CD14-positive monocyte (primary cell): ENCODE data around the gene CEP112. TPM values are rescaled to one million over a fixed set of nuclear protein-coding genes. Genes with fewer than 3 reads are reported as not detected.

Experiments used
- DNase-seq, 3 donors: peaks; one replicate each; pipeline ENCODE4 v3.0.0-alpha.2; 2011 to 2022
- H2AFZ ChIP-seq: 2 replicates; pipeline ENCODE4 v1.6.0; 2012; ENCODE audit warnings: mild to moderate bottlenecking, low read depth, low read length, inconsistent platforms; ENCODE audit not compliant: insufficient read depth, poor library complexity, severe bottlenecking
- H3K27ac ChIP-seq, 2 donors: 1 replicate in 1 of 2; 2 replicates in 1 of 2; pipeline ENCODE4 v1.5.1; 2012 to 2013; ENCODE audit warnings: low read length in 2 of 2, control low read depth in 1 of 2, inconsistent platforms in 1 of 2, low read depth in 1 of 2, mild to moderate bottlenecking in 1 of 2
- H3K27me3 ChIP-seq, 2 donors: one replicate each; pipeline versions ENCODE4 v1.6.0 to v1.6.1; 2011 to 2013; ENCODE audit warnings: low read length in 2 of 2; ENCODE audit not compliant: control insufficient read depth in 2 of 2, insufficient read depth in 2 of 2
- H3K36me3 ChIP-seq, 2 donors: replicated peaks in 1 of 2; 1 replicate in 1 of 2; 2 replicates in 1 of 2; pipeline versions ENCODE4 v1.5.1 to v1.6.1; 2012 to 2013; ENCODE audit warnings: low read length in 2 of 2, control low read depth in 1 of 2, inconsistent platforms in 1 of 2, mild to moderate bottlenecking in 1 of 2; ENCODE audit not compliant: insufficient read depth in 2 of 2, control insufficient read depth in 1 of 2
- H3K4me1 ChIP-seq, 2 donors: 1 replicate in 1 of 2; 2 replicates in 1 of 2; pipeline versions ENCODE4 v1.5.1 to v1.6.1; 2012 to 2013; ENCODE audit warnings: low read length in 2 of 2, control low read depth in 1 of 2, inconsistent platforms in 1 of 2, mild to moderate bottlenecking in 1 of 2, moderate library complexity in 1 of 2; ENCODE audit not compliant: insufficient read depth in 2 of 2, control insufficient read depth in 1 of 2
- H3K4me2 ChIP-seq: replicated peaks from 2 replicates; pipeline ENCODE3; 2012; ENCODE audit warnings: low read length, moderate library complexity, mild to moderate bottlenecking; ENCODE audit not compliant: poor library complexity, severe bottlenecking; ENCODE audit errors: extremely low read depth
- H3K4me3 ChIP-seq, 3 experiments: fragments of 200-600 bp in 1 of 3; sonication (generic) in 1 of 3; replicated peaks in 1 of 3; 1 replicate in 2 of 3; 2 replicates in 1 of 3; pipeline ENCODE4 v1.5.1; 2011 to 2013; ENCODE audit warnings: low read length in 3 of 3, mild to moderate bottlenecking in 3 of 3, control low read depth in 2 of 3, low read depth in 2 of 3, inconsistent platforms in 1 of 3, moderate library complexity in 1 of 3
- H3K79me2 ChIP-seq: 2 replicates; pipeline ENCODE4 v1.6.0; 2012; ENCODE audit warnings: mild to moderate bottlenecking, control low read depth, inconsistent platforms, low read length, moderate library complexity; ENCODE audit not compliant: insufficient read depth
- H3K9ac ChIP-seq: 2 replicates; pipeline ENCODE4 v1.6.0; 2017; ENCODE audit warnings: low read length, mild to moderate bottlenecking; ENCODE audit not compliant: insufficient read depth, poor library complexity, severe bottlenecking
- H3K9me3 ChIP-seq, 2 donors: replicated peaks in 1 of 2; 1 replicate in 1 of 2; 2 replicates in 1 of 2; pipeline versions ENCODE4 v1.5.1 to v1.6.1; 2012 to 2013; ENCODE audit warnings: low read length in 2 of 2, control low read depth in 1 of 2; ENCODE audit not compliant: control insufficient read depth in 1 of 2, insufficient read depth in 1 of 2
- H4K20me1 ChIP-seq: 2 replicates; pipeline ENCODE4 v1.6.0; 2012; ENCODE audit warnings: mild to moderate bottlenecking, low read length, control low read depth, moderate library complexity; ENCODE audit not compliant: insufficient read depth
- H3K27ac Mint-ChIP-seq, 7 donors: one replicate each; pipeline ENCODE4 v1.8.0; 2020; ENCODE audit warnings: mild to moderate bottlenecking in 7 of 7, mixed read lengths in 7 of 7, moderate library complexity in 6 of 7, inconsistent platforms in 2 of 7
- H3K27me3 Mint-ChIP-seq, 3 donors: one replicate each; pipeline ENCODE4 v1.8.0; 2021 to 2022; ENCODE audit warnings: low read depth in 3 of 3, mild to moderate bottlenecking in 3 of 3, mixed read lengths in 3 of 3, moderate library complexity in 3 of 3, inconsistent platforms in 1 of 3
- H3K36me3 Mint-ChIP-seq, 2 donors: one replicate each; pipeline ENCODE4 v1.8.0; 2020; ENCODE audit warnings: mixed read lengths in 2 of 2, inconsistent platforms in 1 of 2, mild to moderate bottlenecking in 1 of 2
- H3K4me1 Mint-ChIP-seq: one replicate; pipeline ENCODE4 v1.8.0; 2020; ENCODE audit warnings: mild to moderate bottlenecking, mixed read lengths
- H3K4me3 Mint-ChIP-seq, 2 donors: one replicate each; pipeline ENCODE4 v1.8.0; 2020; ENCODE audit warnings: mild to moderate bottlenecking in 2 of 2, mixed read lengths in 2 of 2, moderate library complexity in 1 of 2
- H3K9me3 Mint-ChIP-seq, 7 donors: one replicate each; pipeline ENCODE4 v1.8.0; 2020 to 2022; ENCODE audit warnings: mixed read lengths in 7 of 7, mild to moderate bottlenecking in 6 of 7, moderate library complexity in 6 of 7, inconsistent platforms in 2 of 7
- CTCF ChIP-seq: fragments of 200-600 bp; IDR thresholded peaks from one replicate; pipeline ENCODE4 v1.8.0; 2022; ENCODE audit warnings: antibody characterized with exemption, mild to moderate bottlenecking
- WGBS: methylation state at CpG from one replicate; pipeline ENCODE4 v1.1.5; 2013; ENCODE audit warnings: missing lambda C conversion rate; ENCODE audit not compliant: insufficient coverage; 5-methylcytosine and 5-hydroxymethylcytosine counted together
- intact Hi-C, 2 donors: fragments of 100-400 bp; cut with micrococcal nuclease; formaldehyde crosslinking; loops; one replicate each; pipeline versions ENCODE4 v1.15.0 to v1.15.1; 2023
- polyA plus RNA-seq, 3 donors: library from polyadenylated mRNA; depleted of rRNA in 1 of 3; unstranded in 2 of 3; stranded (reverse) in 1 of 3; fragments of 300-500 nt in 2 of 3; fragments of >200 nt in 1 of 3; fragmentation: Illumina TruSeq in 2 of 3; gene quantifications; 1 replicate in 2 of 3; 2 replicates in 1 of 3; pipeline ENCODE4 v1.2.3, GENCODE V29; 2012 to 2021

Gene CEP112
- polyA plus RNA-seq, 3 donors = 0.10 TPM; not detected in 2

- Histone ChIP-seq H3K27me3 (no peaks in the 10 kb centered on the region), H3K9ac (no peak overlapping the region)
- peaks cover 0 to 1% (median 0%) of the 10 kb centered on the region in 3 donors for H3K27me3 Mint-ChIP-seq
Observed at GRCh38 chr17:66043419-66043818, 148.5 kb downstream of the CEP112 start.

GRCh38 chr17:66040402-66040801 is 151.5 kb downstream of the CEP112 start:
- intact Hi-C loops = no loop called here
- Histone ChIP-seq H3K9me3 (no peaks in the 10 kb centered on the region), H3K4me2 (no peak overlapping the region), H2AFZ (no peak overlapping the region), H3K27me3 (no peaks in the 10 kb centered on the region), H3K4me1 (no peaks in the 10 kb centered on the region), H3K9ac (no peak overlapping the region), H4K20me1 (no peaks in the 10 kb centered on the region), H3K36me3 (no peaks in the 10 kb centered on the region), H3K4me3 (no peak overlapping the region), H3K27ac (no peak overlapping the region), H3K79me2 (no peaks in the 10 kb centered on the region)
- no peak for DNase-seq
- Mint-ChIP-seq H3K36me3 (no peaks in the 10 kb centered on the region), H3K9me3 (peaks cover 0 to under 1% (median 0%) of the 10 kb centered on the region in 7 donors), H3K27me3 (peaks cover 0 to 4% (median 0%) of the 10 kb centered on the region in 3 donors), H3K27ac (no peak overlapping the region), H3K4me1 (no peaks in the 10 kb centered on the region), H3K4me3 (no peak overlapping the region)
- TF ChIP-seq CTCF = no peak
- WGBS = 90% methylated on average over 4 of the region's 4 CpGs

More at GRCh38 chr17:66043419-66043818, 148.5 kb downstream of the CEP112 start:
- H3K4me3 Mint-ChIP-seq = no peak overlapping the region
- no peak overlapping the region for H3K27ac Mint-ChIP-seq
- Histone ChIP-seq H3K9me3 (no peaks in the 10 kb centered on the region), H3K4me2 (no peak overlapping the region), H3K4me1 (no peaks in the 10 kb centered on the region), H2AFZ (no peak overlapping the region), H3K79me2 (no peaks in the 10 kb centered on the region), H3K4me3 (no peak overlapping the region), H4K20me1 (no peaks in the 10 kb centered on the region), H3K27ac (no peak overlapping the region), H3K36me3 (no peaks in the 10 kb centered on the region)
- no peaks in the 10 kb centered on the region for H3K4me1 Mint-ChIP-seq
- DNase-seq = no peak
- no peaks in the 10 kb centered on the region for H3K9me3 Mint-ChIP-seq
- H3K36me3 Mint-ChIP-seq = no peaks in the 10 kb centered on the region
- TF ChIP-seq CTCF = no peak
- WGBS = no CpG with 5 or more reads among the region's 3 CpGs
- intact Hi-C loops = no loop called here
